HepG2 (cell line): ENCODE measurements around the gene SORD. TPM values are rescaled to one million over a fixed set of nuclear protein-coding genes. Genes with fewer than 3 reads are reported as not detected.
"Not testable (repeated sequence)": the region's sequence is repeated elsewhere in the genome, so short reads cannot be mapped to it uniquely, and the experiment has no call there.

Experiments used
- BCL6 ChIP-seq: IDR thresholded peaks from 2 replicates; pipeline ENCODE4 v1.6.1; 2016; ENCODE audit warnings: missing genetic modification reagents, missing compliant biosample characterization
- GATA4 ChIP-seq: sonication (generic); IDR thresholded peaks from 2 replicates; pipeline ENCODE4 v1.6.1; 2016; ENCODE audit warnings: antibody characterized with exemption, low read depth, borderline replicate concordance
- GATAD2A ChIP-seq: IDR thresholded peaks from 2 replicates; pipeline ENCODE4 v1.6.1; 2016
- HNF4G ChIP-seq, 2 experiments: sonication (generic) in 1 of 2; formaldehyde crosslinking in 1 of 2; IDR thresholded peaks; 2 replicates each; pipeline versions ENCODE4 v1.4.0 to v1.6.1; 2011 to 2020; ENCODE audit warnings: borderline replicate concordance in 2 of 2, low read depth in 2 of 2, mild to moderate bottlenecking in 2 of 2, low read length in 1 of 2, missing genetic modification reagents in 1 of 2, moderate library complexity in 1 of 2
- MEF2D ChIP-seq: sonication (generic); formaldehyde crosslinking; IDR thresholded peaks from 2 replicates; pipeline ENCODE4 v1.5.1; 2020; ENCODE audit warnings: mild to moderate bottlenecking, missing genetic modification reagents
- PPARG ChIP-seq: conservative IDR thresholded peaks from 2 replicates; pipeline ENCODE4 v1.6.1; 2016; ENCODE audit warnings: missing biosample characterization, missing genetic modification reagents
- REPIN1 ChIP-seq: sonication (generic); formaldehyde crosslinking; IDR thresholded peaks from 2 replicates; pipeline ENCODE4 v1.8.0; 2022; ENCODE audit warnings: missing genetic modification reagents, low read depth, mild to moderate bottlenecking, borderline replicate concordance
- SOX13 ChIP-seq, 3 experiments: fragments of 450-650 bp in 1 of 3; sonication (generic) in 1 of 3; formaldehyde crosslinking in 1 of 3; IDR thresholded peaks in 2 of 3; conservative IDR thresholded peaks in 1 of 3; 2 replicates each; pipeline versions ENCODE4 v1.5.0 to v1.6.1; 2016 to 2020; ENCODE audit warnings: antibody characterized with exemption in 1 of 3, mild to moderate bottlenecking in 1 of 3, missing compliant biosample characterization in 1 of 3, missing genetic modification reagents in 1 of 3, moderate library complexity in 1 of 3
- SOX6 ChIP-seq, 2 experiments: fragments of 450-650 bp in 1 of 2; sonication (generic) in 1 of 2; formaldehyde crosslinking in 1 of 2; IDR thresholded peaks; 2 replicates each; pipeline versions ENCODE4 v1.4.0 to v1.6.1; 2017 to 2020; ENCODE audit warnings: antibody characterized with exemption in 1 of 2, mild to moderate bottlenecking in 1 of 2, missing genetic modification reagents in 1 of 2
- ZMYM3 ChIP-seq: sonication (generic); formaldehyde crosslinking; IDR thresholded peaks from 2 replicates; pipeline ENCODE4 v1.5.1; 2020; ENCODE audit warnings: mild to moderate bottlenecking, missing genetic modification reagents
- ZNF605 ChIP-seq: sonication (generic); formaldehyde crosslinking; IDR thresholded peaks from 2 replicates; pipeline ENCODE4 v1.8.0; 2022; ENCODE audit warnings: mild to moderate bottlenecking, missing genetic modification reagents
- polyA plus RNA-seq, 8 experiments: library from polyadenylated mRNA; depleted of rRNA in 3 of 8; stranded (reverse) in 7 of 8; unstranded in 1 of 8; fragments of >200 nt; fragmentation: Illumina TruSeq in 4 of 8; extraction: Trizol in 4 of 8; gene quantifications; 2 replicates each; pipeline versions ENCODE4 v1.2.1 to v1.2.3, GENCODE V29; 2011 to 2016; ENCODE audit warnings: low read depth in 4 of 8, missing spikeins in 1 of 8, mixed read lengths in 1 of 8; ENCODE audit not compliant: insufficient read depth in 1 of 8
- total RNA-seq, 5 experiments: library from RNA; depleted of rRNA; stranded (reverse); fragments of >200 nt; fragmentation: Illumina TruSeq; extraction: Trizol; gene quantifications; 2 replicates each; pipeline ENCODE4 v1.2.3, GENCODE V29; 2016; ENCODE audit warnings: low read depth in 1 of 5
- TF ChIP-seq, protein P1 (sequence below): sonication (generic); formaldehyde crosslinking; IDR thresholded peaks from 2 replicates; pipeline ENCODE4 v1.5.1; 2020; ENCODE audit warnings: missing genetic modification reagents, mild to moderate bottlenecking, borderline replicate concordance
- TF ChIP-seq, protein P2 (sequence below): sonication (generic); formaldehyde crosslinking; IDR thresholded peaks from 2 replicates; pipeline ENCODE4 v1.5.1; 2020; ENCODE audit warnings: mild to moderate bottlenecking, missing genetic modification reagents, borderline replicate concordance
- TF ChIP-seq, protein P3 (sequence below): IDR thresholded peaks from 2 replicates; pipeline ENCODE4 v1.6.1; 2016
- TF ChIP-seq, protein P4 (sequence below): sonication (generic); formaldehyde crosslinking; IDR thresholded peaks from 2 replicates; pipeline ENCODE4 v1.4.0; 2020; ENCODE audit warnings: missing genetic modification reagents
- TF ChIP-seq, protein P5 (sequence below): IDR thresholded peaks from 2 replicates; pipeline ENCODE4 v1.6.1; 2016; ENCODE audit warnings: missing genetic modification reagents, missing compliant biosample characterization

SORD gene
- total and polyA plus RNA-seq, 2 of the 13 experiments (the other 11 are each of a cell fraction or from before 2014, with no cell fraction given): 59.1 to 95.3 TPM

DNA sequence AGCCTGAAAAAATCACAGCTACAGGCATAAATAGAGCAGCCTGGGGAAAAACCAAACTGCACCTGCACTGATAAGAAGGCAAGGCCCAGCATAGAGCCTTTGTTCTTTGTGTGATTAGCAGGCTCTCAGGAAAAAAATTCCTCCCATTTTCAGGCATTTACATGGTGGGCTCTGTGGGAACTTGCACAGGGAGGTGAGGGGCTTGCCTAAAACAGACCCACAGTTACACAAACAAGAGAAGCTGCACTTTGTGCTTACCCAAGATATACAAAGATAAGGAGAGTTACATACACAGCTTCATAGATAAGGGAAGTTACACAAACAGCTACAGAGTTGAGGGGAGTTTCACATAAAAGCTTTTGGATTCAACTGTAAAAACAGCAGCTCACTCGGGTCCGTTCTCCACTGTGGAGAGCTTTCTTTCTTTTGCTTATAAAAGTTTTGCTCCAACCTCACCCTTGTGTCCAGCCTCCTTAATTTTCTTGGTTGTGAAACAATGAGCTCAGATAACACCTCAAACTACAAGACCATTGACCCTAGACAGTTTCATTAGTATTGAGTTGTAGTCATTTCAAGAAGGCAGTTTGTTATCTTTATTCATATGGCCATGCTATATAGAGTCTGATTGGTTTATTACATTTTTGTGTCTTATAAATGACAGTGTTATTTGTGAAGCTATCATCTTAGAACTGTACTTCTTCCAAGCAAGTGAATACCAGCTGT lies 43.2 kb upstream of the SORD start (continued):
- TF ChIP-seq, protein P1, sequence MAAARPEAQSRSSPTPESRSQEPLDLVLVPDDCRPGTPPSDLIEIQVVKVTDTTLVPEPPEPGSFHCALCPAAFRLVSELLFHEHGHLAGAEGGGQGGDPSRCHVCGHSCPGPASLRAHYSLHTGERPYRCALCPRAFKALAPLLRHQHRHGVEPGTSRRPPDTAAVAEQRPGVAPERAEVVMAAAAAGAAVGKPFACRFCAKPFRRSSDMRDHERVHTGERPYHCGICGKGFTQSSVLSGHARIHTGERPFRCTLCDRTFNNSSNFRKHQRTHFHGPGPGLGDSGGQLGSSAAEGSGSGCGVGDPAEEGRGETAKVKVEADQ (CRISPR knock-in tag): peak; percentile 49; the same call in 1 of the 2 replicates
- TF ChIP-seq SOX13 (IDR thresholded peaks at IDR 0.05) (0 out of 2 replicates have a peak, but pooled peaks have one; percentile 33), SOX13 (CRISPR knock-in tag; conservative IDR thresholded peaks at IDR 0.05 in 1 of 2, IDR thresholded peaks at IDR 0.05 in 1 of 2) (peak in 1 of 2 experiments; percentile 88; a peak in 2 of 4 replicates), REPIN1 (CRISPR knock-in tag) (peak; percentile 71; the same call in 1 of the 2 replicates), MEF2D (CRISPR knock-in tag) (peak; percentile 77; the same call in 1 of the 2 replicates), ZNF605 (CRISPR knock-in tag) (peak; percentile 60), SOX6 (CRISPR knock-in tag; IDR thresholded peaks at IDR 0.05) (peak; percentile 95), PPARG (0 out of 2 replicates have a peak, but pooled peaks have one; percentile 45), ZMYM3 (0 out of 2 replicates have a peak, but pooled peaks have one; percentile 34), BCL6 (peak; percentile 76), GATA4 (peak; percentile 97), HNF4G (IDR thresholded peaks at IDR 0.05; ENCODE audit: borderline replicate concordance, low read depth, low read length) (peak; percentile 64; the same call in 1 of the 2 replicates), GATAD2A (CRISPR knock-in tag) (peak; percentile 95)
- TF ChIP-seq, protein P2, sequence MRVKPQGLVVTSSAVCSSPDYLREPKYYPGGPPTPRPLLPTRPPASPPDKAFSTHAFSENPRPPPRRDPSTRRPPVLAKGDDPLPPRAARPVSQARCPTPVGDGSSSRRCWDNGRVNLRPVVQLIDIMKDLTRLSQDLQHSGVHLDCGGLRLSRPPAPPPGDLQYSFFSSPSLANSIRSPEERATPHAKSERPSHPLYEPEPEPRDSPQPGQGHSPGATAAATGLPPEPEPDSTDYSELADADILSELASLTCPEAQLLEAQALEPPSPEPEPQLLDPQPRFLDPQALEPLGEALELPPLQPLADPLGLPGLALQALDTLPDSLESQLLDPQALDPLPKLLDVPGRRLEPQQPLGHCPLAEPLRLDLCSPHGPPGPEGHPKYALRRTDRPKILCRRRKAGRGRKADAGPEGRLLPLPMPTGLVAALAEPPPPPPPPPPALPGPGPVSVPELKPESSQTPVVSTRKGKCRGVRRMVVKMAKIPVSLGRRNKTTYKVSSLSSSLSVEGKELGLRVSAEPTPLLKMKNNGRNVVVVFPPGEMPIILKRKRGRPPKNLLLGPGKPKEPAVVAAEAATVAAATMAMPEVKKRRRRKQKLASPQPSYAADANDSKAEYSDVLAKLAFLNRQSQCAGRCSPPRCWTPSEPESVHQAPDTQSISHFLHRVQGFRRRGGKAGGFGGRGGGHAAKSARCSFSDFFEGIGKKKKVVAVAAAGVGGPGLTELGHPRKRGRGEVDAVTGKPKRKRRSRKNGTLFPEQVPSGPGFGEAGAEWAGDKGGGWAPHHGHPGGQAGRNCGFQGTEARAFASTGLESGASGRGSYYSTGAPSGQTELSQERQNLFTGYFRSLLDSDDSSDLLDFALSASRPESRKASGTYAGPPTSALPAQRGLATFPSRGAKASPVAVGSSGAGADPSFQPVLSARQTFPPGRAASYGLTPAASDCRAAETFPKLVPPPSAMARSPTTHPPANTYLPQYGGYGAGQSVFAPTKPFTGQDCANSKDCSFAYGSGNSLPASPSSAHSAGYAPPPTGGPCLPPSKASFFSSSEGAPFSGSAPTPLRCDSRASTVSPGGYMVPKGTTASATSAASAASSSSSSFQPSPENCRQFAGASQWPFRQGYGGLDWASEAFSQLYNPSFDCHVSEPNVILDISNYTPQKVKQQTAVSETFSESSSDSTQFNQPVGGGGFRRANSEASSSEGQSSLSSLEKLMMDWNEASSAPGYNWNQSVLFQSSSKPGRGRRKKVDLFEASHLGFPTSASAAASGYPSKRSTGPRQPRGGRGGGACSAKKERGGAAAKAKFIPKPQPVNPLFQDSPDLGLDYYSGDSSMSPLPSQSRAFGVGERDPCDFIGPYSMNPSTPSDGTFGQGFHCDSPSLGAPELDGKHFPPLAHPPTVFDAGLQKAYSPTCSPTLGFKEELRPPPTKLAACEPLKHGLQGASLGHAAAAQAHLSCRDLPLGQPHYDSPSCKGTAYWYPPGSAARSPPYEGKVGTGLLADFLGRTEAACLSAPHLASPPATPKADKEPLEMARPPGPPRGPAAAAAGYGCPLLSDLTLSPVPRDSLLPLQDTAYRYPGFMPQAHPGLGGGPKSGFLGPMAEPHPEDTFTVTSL (CRISPR knock-in tag): peak; percentile 91; the same call in 1 of the 2 replicates
- TF ChIP-seq, protein P3, sequence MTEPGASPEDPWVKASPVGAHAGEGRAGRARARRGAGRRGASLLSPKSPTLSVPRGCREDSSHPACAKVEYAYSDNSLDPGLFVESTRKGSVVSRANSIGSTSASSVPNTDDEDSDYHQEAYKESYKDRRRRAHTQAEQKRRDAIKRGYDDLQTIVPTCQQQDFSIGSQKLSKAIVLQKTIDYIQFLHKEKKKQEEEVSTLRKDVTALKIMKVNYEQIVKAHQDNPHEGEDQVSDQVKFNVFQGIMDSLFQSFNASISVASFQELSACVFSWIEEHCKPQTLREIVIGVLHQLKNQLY: peak; percentile 13; the same call in 1 of the 2 replicates
- TF ChIP-seq SOX6 (IDR thresholded peaks at IDR 0.05); HNF4G (CRISPR knock-in tag; IDR thresholded peaks at IDR 0.05; ENCODE audit: borderline replicate concordance, low read depth): not testable (repeated sequence)
- TF ChIP-seq, protein P4, sequence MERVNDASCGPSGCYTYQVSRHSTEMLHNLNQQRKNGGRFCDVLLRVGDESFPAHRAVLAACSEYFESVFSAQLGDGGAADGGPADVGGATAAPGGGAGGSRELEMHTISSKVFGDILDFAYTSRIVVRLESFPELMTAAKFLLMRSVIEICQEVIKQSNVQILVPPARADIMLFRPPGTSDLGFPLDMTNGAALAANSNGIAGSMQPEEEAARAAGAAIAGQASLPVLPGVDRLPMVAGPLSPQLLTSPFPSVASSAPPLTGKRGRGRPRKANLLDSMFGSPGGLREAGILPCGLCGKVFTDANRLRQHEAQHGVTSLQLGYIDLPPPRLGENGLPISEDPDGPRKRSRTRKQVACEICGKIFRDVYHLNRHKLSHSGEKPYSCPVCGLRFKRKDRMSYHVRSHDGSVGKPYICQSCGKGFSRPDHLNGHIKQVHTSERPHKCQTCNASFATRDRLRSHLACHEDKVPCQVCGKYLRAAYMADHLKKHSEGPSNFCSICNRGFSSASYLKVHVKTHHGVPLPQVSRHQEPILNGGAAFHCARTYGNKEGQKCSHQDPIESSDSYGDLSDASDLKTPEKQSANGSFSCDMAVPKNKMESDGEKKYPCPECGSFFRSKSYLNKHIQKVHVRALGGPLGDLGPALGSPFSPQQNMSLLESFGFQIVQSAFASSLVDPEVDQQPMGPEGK (CRISPR knock-in tag): peak; percentile 72
- TF ChIP-seq, protein P5, sequence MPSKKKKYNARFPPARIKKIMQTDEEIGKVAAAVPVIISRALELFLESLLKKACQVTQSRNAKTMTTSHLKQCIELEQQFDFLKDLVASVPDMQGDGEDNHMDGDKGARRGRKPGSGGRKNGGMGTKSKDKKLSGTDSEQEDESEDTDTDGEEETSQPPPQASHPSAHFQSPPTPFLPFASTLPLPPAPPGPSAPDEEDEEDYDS (CRISPR knock-in tag): peak; percentile 32; the same call in 1 of the 2 replicates
